ENCODE measurements around the gene CLEC4F. TPM values are rescaled to one million over a fixed set of nuclear protein-coding genes. Genes with fewer than 3 reads are reported as not detected.

Gene CLEC4F
- total RNA-seq, 1 experiment from 2014 or later = not detected

- Histone ChIP-seq H3K9me2 (replicated peaks; ENCODE audit: insufficient read depth, low read length) (no peaks in the 10 kb centered on the region), H2AFZ (ENCODE audit: low read length) (no peak overlapping the region), H3K36me3 (ENCODE audit: insufficient read depth, low read length) (no peaks in the 10 kb centered on the region), H3K9me3 (ENCODE audit: low read length) (no peaks in the 10 kb centered on the region), H3K27ac (ENCODE audit: low read length) (no peak overlapping the region), H3K4me2 (ENCODE audit: low read depth, low read length, poor library complexity, severe bottlenecking) (no peak overlapping the region), H4K20me1 (ENCODE audit: insufficient read depth, low read depth, low read length) (no peaks in the 10 kb centered on the region), H3K4me1 (ENCODE audit: low read length) (no peaks in the 10 kb centered on the region), H3K9ac (ENCODE audit: low read length) (no peak overlapping the region), H3K4me3 (ENCODE audit: low read length) (no peak overlapping the region), H3K27me3 (ENCODE audit: low read length) (no peaks in the 10 kb centered on the region), H3K79me2 (ENCODE audit: low read length) (no peaks in the 10 kb centered on the region)
- no peak for DNase-seq
Measured at GRCh38 chr2:70817284-70817954, 3.0 kb downstream of the CLEC4F start.

- no peaks in the 10 kb centered on the region for H3K9me3 ChIP-seq (ENCODE audit: low read length)
- no peak overlapping the region for H3K4me2 ChIP-seq (ENCODE audit: low read depth, low read length, poor library complexity, severe bottlenecking)
Measured at GRCh38 chr2:70816726-70817125, 3.7 kb downstream of the CLEC4F start.

GRCh38 chr2:70808983-70809958, 11.1 kb downstream of the CLEC4F start:
- Histone ChIP-seq H3K79me2 (ENCODE audit: low read length) (no peaks in the 10 kb centered on the region), H3K9ac (ENCODE audit: low read length) (no peak overlapping the region), H4K20me1 (ENCODE audit: insufficient read depth, low read depth, low read length) (no peaks in the 10 kb centered on the region), H3K27me3 (ENCODE audit: low read length) (no peaks in the 10 kb centered on the region), H3K4me1 (ENCODE audit: low read length) (no peaks in the 10 kb centered on the region), H3K9me3 (ENCODE audit: low read length) (no peaks in the 10 kb centered on the region), H3K4me2 (ENCODE audit: low read depth, low read length, poor library complexity, severe bottlenecking) (no peak overlapping the region), H3K27ac (ENCODE audit: low read length) (no peak overlapping the region), H3K4me3 (ENCODE audit: low read length) (no peak overlapping the region), H3K9me2 (replicated peaks; ENCODE audit: insufficient read depth, low read length) (no peaks in the 10 kb centered on the region), H3K36me3 (ENCODE audit: insufficient read depth, low read length) (no peaks in the 10 kb centered on the region), H2AFZ (ENCODE audit: low read length) (no peak overlapping the region)
- no peak for DNase-seq

More at GRCh38 chr2:70816726-70817125, 3.7 kb downstream of the CLEC4F start:
- no peaks in the 10 kb centered on the region for H3K9me2 ChIP-seq (replicated peaks; ENCODE audit: insufficient read depth, low read length)
- no peaks in the 10 kb centered on the region for H3K27me3 ChIP-seq (ENCODE audit: low read length)
- no peaks in the 10 kb centered on the region for H3K36me3 ChIP-seq (ENCODE audit: insufficient read depth, low read length)
- no peak overlapping the region for H3K9ac ChIP-seq (ENCODE audit: low read length)
- H3K79me2 ChIP-seq (ENCODE audit: low read length) = no peaks in the 10 kb centered on the region
- no peak overlapping the region for H2AFZ ChIP-seq (ENCODE audit: low read length)
- H4K20me1 ChIP-seq (ENCODE audit: insufficient read depth, low read depth, low read length) = no peaks in the 10 kb centered on the region
- DNase-seq = no peak
- H3K27ac ChIP-seq (ENCODE audit: low read length) = no peak overlapping the region
- no peaks in the 10 kb centered on the region for H3K4me1 ChIP-seq (ENCODE audit: low read length)
- H3K4me3 ChIP-seq (ENCODE audit: low read length) = no peak overlapping the region

DNA sequence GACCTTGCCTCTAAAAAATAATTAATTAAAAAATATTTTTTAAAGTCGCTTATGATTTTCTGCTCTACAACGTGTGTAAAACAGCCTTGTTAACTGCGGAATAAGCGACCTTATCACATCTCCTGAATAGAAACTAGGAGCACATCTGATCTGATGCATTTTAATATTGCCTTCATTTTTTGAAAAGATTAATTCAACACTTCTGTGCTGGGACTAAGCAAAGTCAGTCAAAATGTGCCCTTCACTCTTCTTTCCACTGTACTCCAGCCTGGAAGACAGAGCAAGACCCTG, 12.6 kb downstream of the CLEC4F start:
- Histone ChIP-seq H4K20me1 (ENCODE audit: insufficient read depth, low read depth, low read length) (no peaks in the 10 kb centered on the region), H3K27me3 (ENCODE audit: low read length) (no peaks in the 10 kb centered on the region), H2AFZ (ENCODE audit: low read length) (no peak overlapping the region), H3K4me1 (ENCODE audit: low read length) (no peaks in the 10 kb centered on the region), H3K4me3 (ENCODE audit: low read length) (no peak overlapping the region), H3K9ac (ENCODE audit: low read length) (no peak overlapping the region), H3K36me3 (ENCODE audit: insufficient read depth, low read length) (no peaks in the 10 kb centered on the region), H3K27ac (ENCODE audit: low read length) (no peak overlapping the region), H3K9me3 (ENCODE audit: low read length) (no peaks in the 10 kb centered on the region), H3K4me2 (ENCODE audit: low read depth, low read length, poor library complexity, severe bottlenecking) (no peak overlapping the region), H3K9me2 (replicated peaks; ENCODE audit: insufficient read depth, low read length) (no peaks in the 10 kb centered on the region), H3K79me2 (ENCODE audit: low read length) (no peaks in the 10 kb centered on the region)
- DNase-seq = no peak

DNA sequence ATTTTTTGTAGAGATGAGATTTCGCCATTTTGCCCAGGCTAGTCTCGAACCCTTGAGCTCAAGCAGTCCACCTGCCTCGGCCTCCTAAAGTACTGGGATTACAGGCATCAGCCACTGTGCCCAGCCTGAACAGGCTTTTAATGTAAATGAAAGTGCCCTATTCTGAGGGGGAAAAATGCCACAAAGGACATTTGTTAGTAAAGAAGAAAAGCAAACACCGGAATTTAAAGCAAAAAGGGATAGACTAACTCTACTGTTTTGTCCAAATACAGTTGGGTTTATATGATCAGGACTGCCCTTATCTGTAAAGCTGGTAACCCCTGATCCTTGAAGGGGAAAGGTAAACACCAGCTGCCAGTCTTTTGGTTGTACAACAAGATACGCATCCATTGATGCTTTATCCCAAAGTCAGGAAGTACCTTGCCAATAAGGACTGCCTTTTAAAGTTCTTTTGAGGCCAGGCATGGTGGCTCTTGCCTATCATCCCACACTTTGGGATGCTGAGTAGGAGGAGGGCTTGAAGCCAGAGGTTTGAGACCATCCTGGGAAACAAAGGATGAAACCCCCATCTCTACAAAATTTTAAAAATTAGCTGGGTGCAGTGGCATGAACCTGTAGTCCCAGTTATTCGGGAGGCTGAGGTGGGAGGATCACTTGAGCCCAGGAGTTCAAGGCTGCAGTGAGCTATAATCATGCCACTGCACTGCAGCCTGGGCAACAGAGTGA, 13.1 kb downstream of the CLEC4F start:
- H3K4me1 ChIP-seq (ENCODE audit: low read length) = no peaks in the 10 kb centered on the region
- H3K27ac ChIP-seq (ENCODE audit: low read length) = no peak overlapping the region
- no peak overlapping the region for H3K9ac ChIP-seq (ENCODE audit: low read length)
- H3K36me3 ChIP-seq (ENCODE audit: insufficient read depth, low read length) = no peaks in the 10 kb centered on the region
- no peak overlapping the region for H3K4me3 ChIP-seq (ENCODE audit: low read length)
- H3K79me2 ChIP-seq (ENCODE audit: low read length) = no peaks in the 10 kb centered on the region
- no peak overlapping the region for H3K4me2 ChIP-seq (ENCODE audit: low read depth, low read length, poor library complexity, severe bottlenecking)
- H3K9me3 ChIP-seq (ENCODE audit: low read length) = no peaks in the 10 kb centered on the region
- no peaks in the 10 kb centered on the region for H3K27me3 ChIP-seq (ENCODE audit: low read length)
- H2AFZ ChIP-seq (ENCODE audit: low read length) = no peak overlapping the region
- H3K9me2 ChIP-seq (replicated peaks; ENCODE audit: insufficient read depth, low read length) = no peaks in the 10 kb centered on the region
- no peaks in the 10 kb centered on the region for H4K20me1 ChIP-seq (ENCODE audit: insufficient read depth, low read depth, low read length)
- no peak for DNase-seq

DNA sequence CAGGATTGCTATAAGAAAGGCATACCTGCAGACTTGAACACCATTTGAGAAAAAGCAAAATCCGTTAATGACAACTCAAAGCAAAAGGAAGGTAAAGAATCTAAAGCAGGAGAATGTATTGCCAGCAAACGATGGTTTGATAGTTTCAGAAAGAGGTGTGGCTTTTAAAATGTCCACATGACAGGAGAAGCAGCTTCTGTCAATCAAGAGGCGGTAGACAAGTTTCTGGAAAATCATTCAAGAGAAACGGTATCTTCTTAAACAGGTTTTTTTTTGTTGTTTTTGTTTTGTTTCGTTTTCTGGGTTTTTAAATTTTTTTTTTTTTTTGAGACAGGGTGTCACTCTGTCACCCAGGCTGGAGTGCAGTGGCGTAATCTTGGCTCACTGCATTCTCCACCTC, 13.8 kb downstream of the CLEC4F start:
- Histone ChIP-seq H3K9me2 (replicated peaks; ENCODE audit: insufficient read depth, low read length) (no peaks in the 10 kb centered on the region), H3K79me2 (ENCODE audit: low read length) (no peaks in the 10 kb centered on the region), H3K27me3 (ENCODE audit: low read length) (no peaks in the 10 kb centered on the region), H3K36me3 (ENCODE audit: insufficient read depth, low read length) (no peaks in the 10 kb centered on the region), H3K9me3 (ENCODE audit: low read length) (no peaks in the 10 kb centered on the region), H4K20me1 (ENCODE audit: insufficient read depth, low read depth, low read length) (no peaks in the 10 kb centered on the region), H3K9ac (ENCODE audit: low read length) (no peak overlapping the region), H2AFZ (ENCODE audit: low read length) (no peak overlapping the region), H3K4me1 (ENCODE audit: low read length) (no peaks in the 10 kb centered on the region), H3K4me2 (ENCODE audit: low read depth, low read length, poor library complexity, severe bottlenecking) (no peak overlapping the region), H3K27ac (ENCODE audit: low read length) (no peak overlapping the region), H3K4me3 (ENCODE audit: low read length) (no peak overlapping the region)
- DNase-seq = no peak

- no peak overlapping the region for H3K4me2 ChIP-seq (ENCODE audit: low read depth, low read length, poor library complexity, severe bottlenecking)
- H3K9ac ChIP-seq (ENCODE audit: low read length) = no peak overlapping the region
- H3K9me2 ChIP-seq (replicated peaks; ENCODE audit: insufficient read depth, low read length) = no peaks in the 10 kb centered on the region
- no peaks in the 10 kb centered on the region for H3K36me3 ChIP-seq (ENCODE audit: insufficient read depth, low read length)
- no peak overlapping the region for H2AFZ ChIP-seq (ENCODE audit: low read length)
- H3K4me1 ChIP-seq (ENCODE audit: low read length) = no peaks in the 10 kb centered on the region
- no peak for DNase-seq
- H4K20me1 ChIP-seq (ENCODE audit: insufficient read depth, low read depth, low read length) = no peaks in the 10 kb centered on the region
- H3K79me2 ChIP-seq (ENCODE audit: low read length) = no peaks in the 10 kb centered on the region
- H3K4me3 ChIP-seq (ENCODE audit: low read length) = no peak overlapping the region
- no peaks in the 10 kb centered on the region for H3K27me3 ChIP-seq (ENCODE audit: low read length)
- no peaks in the 10 kb centered on the region for H3K9me3 ChIP-seq (ENCODE audit: low read length)
- no peak overlapping the region for H3K27ac ChIP-seq (ENCODE audit: low read length)
Measured at GRCh38 chr2:70806013-70806412, 14.4 kb downstream of the CLEC4F start.

- Histone ChIP-seq H2AFZ (ENCODE audit: low read length) (no peak overlapping the region), H3K36me3 (ENCODE audit: insufficient read depth, low read length) (no peaks in the 10 kb centered on the region), H3K79me2 (ENCODE audit: low read length) (no peaks in the 10 kb centered on the region), H3K4me3 (ENCODE audit: low read length) (no peak overlapping the region), H3K9me2 (replicated peaks; ENCODE audit: insufficient read depth, low read length) (no peaks in the 10 kb centered on the region), H3K27ac (ENCODE audit: low read length) (no peak overlapping the region), H3K9ac (ENCODE audit: low read length) (no peak overlapping the region), H3K4me1 (ENCODE audit: low read length) (no peaks in the 10 kb centered on the region), H4K20me1 (ENCODE audit: insufficient read depth, low read depth, low read length) (no peaks in the 10 kb centered on the region), H3K4me2 (ENCODE audit: low read depth, low read length, poor library complexity, severe bottlenecking) (no peak overlapping the region), H3K27me3 (ENCODE audit: low read length) (no peaks in the 10 kb centered on the region; the same call in 1 of the 2 replicates), H3K9me3 (ENCODE audit: low read length) (no peaks in the 10 kb centered on the region)
- DNase-seq = no peak
Measured at GRCh38 chr2:70801607-70802263, 18.7 kb downstream of the CLEC4F start.

All from Karpas-422 (cell line).